ENCODE data around the gene FUOM. TPM values are rescaled to one million over a fixed set of nuclear protein-coding genes. Genes with fewer than 3 reads are reported as not detected.
"Not testable (repeated sequence)": the region's sequence is repeated elsewhere in the genome, so short reads cannot be mapped to it uniquely, and the experiment has no call there.

Gene FUOM
- total RNA-seq, 2 donors from 2014 or later = 6.3 to 9.1 TPM

- Mint-ChIP-seq H3K27me3 (no peaks in the 10 kb centered on the region), H3K36me3 (ENCODE audit: low read depth) (no peaks in the 10 kb centered on the region), H3K4me3 (peak overlapping the region; percentile 83), H3K4me1 (peaks cover 8% of the 10 kb centered on the region), H3K27ac (peak overlapping the region; percentile 41)
- DNase-seq (no peak), ATAC-seq (no peak)
- no peaks in the 10 kb centered on the region for H3K9me3 ChIP-seq (ENCODE audit: control insufficient read depth, low read length, poor library complexity, severe bottlenecking)
Observed at GRCh38 chr10:133379801-133380666, 22.2 kb upstream of the FUOM start.

GRCh38 chr10:133379152-133379800 lies 21.5 kb upstream of the FUOM start, which contains the start of gene PAOX:
Gene PAOX, plus strand, starts transcription at chr10:133379262. Its CDS starts 55 bp downstream, at chr10:133379317.
- Mint-ChIP-seq H3K27me3 (no peaks in the 10 kb centered on the region), H3K27ac (peak within 1 kb of the TSS; percentile 41), H3K4me1 (peaks cover 8% of the 10 kb centered on the region), H3K4me3 (peak within 1 kb of the TSS; percentile 83), H3K36me3 (ENCODE audit: low read depth) (no peaks in the 10 kb centered on the region)
- ATAC-seq (peak; percentile 73), DNase-seq (peak; percentile 44 to 58 (median 58))
- H3K9me3 ChIP-seq (ENCODE audit: control insufficient read depth, low read length, poor library complexity, severe bottlenecking) = no peaks in the 10 kb centered on the region

GRCh38 chr10:133378251-133379096 lies 20.7 kb upstream of the FUOM start:
- H3K27me3 Mint-ChIP-seq = no peaks in the 10 kb centered on the region
- H3K9me3 ChIP-seq (ENCODE audit: control insufficient read depth, low read length, poor library complexity, severe bottlenecking) = no peaks in the 10 kb centered on the region
- no peak overlapping the region for H3K27ac Mint-ChIP-seq
- ATAC-seq (peak; percentile 59), DNase-seq (peak; percentile 34 to 61 (median 51))
- H3K4me3 Mint-ChIP-seq = peak overlapping the region; percentile 81
- H3K4me1 Mint-ChIP-seq = peaks cover 10% of the 10 kb centered on the region
- no peaks in the 10 kb centered on the region for H3K36me3 Mint-ChIP-seq (ENCODE audit: low read depth)

GRCh38 chr10:133377818-133378250 lies 20.0 kb upstream of the FUOM start:
- H3K27ac Mint-ChIP-seq = no peak overlapping the region
- no peaks in the 10 kb centered on the region for H3K27me3 Mint-ChIP-seq
- H3K4me1 Mint-ChIP-seq = peaks cover 10% of the 10 kb centered on the region
- H3K9me3 ChIP-seq (ENCODE audit: control insufficient read depth, low read length, poor library complexity, severe bottlenecking) = no peaks in the 10 kb centered on the region
- ATAC-seq (no peak), DNase-seq (no peak)
- no peaks in the 10 kb centered on the region for H3K36me3 Mint-ChIP-seq (ENCODE audit: low read depth)
- peak overlapping the region; percentile 81 for H3K4me3 Mint-ChIP-seq

GRCh38 chr10:133377025-133377817 lies 19.4 kb upstream of the FUOM start:
- Mint-ChIP-seq H3K27me3 (no peaks in the 10 kb centered on the region), H3K4me3 (peak overlapping the region; percentile 81), H3K4me1 (peaks cover 10% of the 10 kb centered on the region), H3K27ac (peak overlapping the region; percentile 72), H3K36me3 (ENCODE audit: low read depth) (no peaks in the 10 kb centered on the region)
- no peak for DNase-seq
- H3K9me3 ChIP-seq (ENCODE audit: control insufficient read depth, low read length, poor library complexity, severe bottlenecking) = no peaks in the 10 kb centered on the region
- ATAC-seq = no peak

- DNase-seq; H3K27ac Mint-ChIP-seq; H3K4me3 Mint-ChIP-seq; H3K4me1 Mint-ChIP-seq; H3K9me3 ChIP-seq (ENCODE audit: control insufficient read depth, low read length, poor library complexity, severe bottlenecking); H3K27me3 Mint-ChIP-seq; ATAC-seq; H3K36me3 Mint-ChIP-seq (ENCODE audit: low read depth): not testable (repeated sequence)
Observed at GRCh38 chr10:133376183-133376582, 18.4 kb upstream of the FUOM start.

GRCh38 chr10:133375357-133376115 lies 17.7 kb upstream of the FUOM start:
- Mint-ChIP-seq H3K4me1 (peaks cover 6% of the 10 kb centered on the region), H3K27me3 (no peaks in the 10 kb centered on the region), H3K4me3 (no peak overlapping the region), H3K27ac (no peak overlapping the region), H3K36me3 (ENCODE audit: low read depth) (no peaks in the 10 kb centered on the region)
- DNase-seq (no peak), ATAC-seq (no peak)
- no peaks in the 10 kb centered on the region for H3K9me3 ChIP-seq (ENCODE audit: control insufficient read depth, low read length, poor library complexity, severe bottlenecking)

GRCh38 chr10:133373174-133374090 lies 15.6 kb upstream of the FUOM start, which contains the start of gene ECHS1:
Gene ECHS1, minus strand, starts transcription at chr10:133373354. Its CDS starts 21 bp downstream, at chr10:133373333.
- H3K4me3 Mint-ChIP-seq = peak within 1 kb of the TSS; percentile 90
- no peaks in the 10 kb centered on the region for H3K27me3 Mint-ChIP-seq
- H3K9me3 ChIP-seq (ENCODE audit: control insufficient read depth, low read length, poor library complexity, severe bottlenecking) = no peaks in the 10 kb centered on the region
- H3K36me3 Mint-ChIP-seq (ENCODE audit: low read depth) = no peaks in the 10 kb centered on the region
- peaks cover 6% of the 10 kb centered on the region for H3K4me1 Mint-ChIP-seq
- ATAC-seq (peak; percentile 99), DNase-seq (peak; percentile 89 to 94 (median 93))
- H3K27ac Mint-ChIP-seq = peak within 1 kb of the TSS; percentile 53

- Mint-ChIP-seq H3K27ac (peak overlapping the region; percentile 49), H3K27me3 (no peaks in the 10 kb centered on the region), H3K36me3 (ENCODE audit: low read depth) (no peaks in the 10 kb centered on the region), H3K4me3 (peak overlapping the region; percentile 90), H3K4me1 (peaks cover 9% of the 10 kb centered on the region)
- ATAC-seq (no peak), DNase-seq (no peak)
- H3K9me3 ChIP-seq (ENCODE audit: control insufficient read depth, low read length, poor library complexity, severe bottlenecking) = no peaks in the 10 kb centered on the region
Observed at GRCh38 chr10:133372507-133372906, 14.7 kb upstream of the FUOM start.

GRCh38 chr10:133370030-133370786 lies 12.4 kb upstream of the FUOM start:
- H3K9me3 ChIP-seq (ENCODE audit: control insufficient read depth, low read length, poor library complexity, severe bottlenecking) = no peaks in the 10 kb centered on the region
- DNase-seq (no peak), ATAC-seq (no peak)
- no peaks in the 10 kb centered on the region for H3K36me3 Mint-ChIP-seq (ENCODE audit: low read depth)
- H3K4me3 Mint-ChIP-seq = no peak overlapping the region
- H3K27ac Mint-ChIP-seq = no peak overlapping the region
- H3K4me1 Mint-ChIP-seq = peaks cover 6% of the 10 kb centered on the region
- no peaks in the 10 kb centered on the region for H3K27me3 Mint-ChIP-seq

All from T-helper 17 cell (primary cell).